NCI-H128 (cell line): ENCODE measurements around the gene GARIN5B.

Source experiments
- DNase-seq: peaks from one replicate; lab custom pipeline; 2025; ENCODE audit not compliant: unreplicated experiment; lab: John Stamatoyannopoulos, UW

GARIN5B gene

DNA sequence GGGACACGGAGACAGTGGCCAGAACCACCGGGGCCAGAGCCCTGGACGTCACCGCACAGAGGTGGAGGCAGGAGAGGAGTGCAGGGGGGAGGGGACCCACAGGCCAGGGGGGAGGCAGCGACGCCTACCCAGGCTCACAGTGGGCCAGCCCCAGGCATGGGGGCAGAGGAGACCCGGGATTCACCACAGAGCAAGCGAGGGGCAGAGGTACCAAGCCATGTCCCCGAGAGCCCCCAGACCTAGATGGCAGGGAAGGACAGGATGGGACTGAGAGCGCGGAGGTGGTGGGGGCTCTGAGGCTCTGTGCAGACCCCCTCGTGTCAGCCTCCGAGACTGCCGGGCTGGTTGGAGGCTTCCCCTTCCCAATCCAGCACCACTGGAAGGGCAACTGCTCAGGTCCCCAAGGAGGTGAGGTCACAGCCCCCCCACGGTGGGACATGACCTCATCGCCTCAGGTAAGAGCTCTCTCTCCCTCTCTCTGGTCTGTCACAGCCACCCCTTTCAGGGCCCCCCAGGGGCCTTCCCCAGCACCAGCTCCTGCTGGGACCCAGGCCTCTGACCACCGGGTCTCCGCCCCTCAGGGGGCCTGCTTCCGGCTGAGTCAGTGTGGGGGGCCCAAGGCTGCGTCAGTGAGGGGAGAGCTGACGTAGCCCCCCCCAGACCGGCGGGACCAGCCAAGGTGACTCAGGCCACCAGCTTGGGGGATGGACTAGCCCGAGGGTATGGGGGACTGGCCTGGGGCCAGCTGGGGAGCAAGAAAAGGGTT is 9.4 kb upstream of the GARIN5B start:
- DNase-seq: no peak

DNA sequence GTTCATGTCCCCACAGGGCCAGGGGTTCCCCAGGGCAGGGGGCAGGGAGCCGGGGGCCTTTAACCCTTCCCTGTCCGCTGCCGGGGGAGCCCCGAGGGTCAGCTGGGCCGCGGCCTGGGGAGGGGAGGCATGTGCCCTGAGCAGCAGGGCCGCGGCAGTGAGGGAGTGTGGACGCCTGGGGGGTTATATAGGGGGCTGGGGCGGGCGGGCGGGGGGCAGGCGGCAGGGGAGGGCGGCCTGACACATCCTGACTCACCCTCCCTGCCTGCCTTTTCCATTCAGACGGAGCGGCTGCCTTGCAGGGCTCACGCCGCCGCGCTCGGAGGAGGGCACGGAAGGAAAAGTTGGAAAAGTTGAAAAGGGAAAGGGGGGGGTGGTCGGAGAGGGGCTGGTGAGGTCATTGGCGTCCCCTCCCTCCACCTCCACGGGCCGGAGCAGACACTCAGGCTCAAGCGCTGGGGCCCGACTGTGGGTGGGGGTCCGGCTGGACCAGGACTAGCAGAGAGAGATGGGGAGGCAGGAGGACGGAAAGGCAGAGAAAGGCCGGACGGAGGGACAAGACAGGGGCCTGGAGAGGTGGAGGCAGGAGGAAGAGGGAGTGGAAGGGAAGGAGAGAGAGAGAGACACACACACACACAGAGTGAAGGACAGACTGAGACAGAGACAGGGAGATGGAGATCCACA is 7.4 kb upstream of the GARIN5B start, which contains the start of gene IL11:
TSS of gene IL11 (minus strand) at position 159 of the 684 bp plus-strand sequence. CDS start at position 6, 153 bp downstream.
- no peak for DNase-seq

GRCh38 chr19:55369653-55370304 is 6.7 kb upstream of the GARIN5B start:
- no peak for DNase-seq

- no peak for DNase-seq
Measured at GRCh38 chr19:55368701-55369563, 5.9 kb upstream of the GARIN5B start.

- DNase-seq: no peak
Measured at GRCh38 chr19:55368106-55368505, 5.0 kb upstream of the GARIN5B start.

GRCh38 chr19:55366790-55367189 is 3.7 kb upstream of the GARIN5B start:
- DNase-seq: no peak

DNA sequence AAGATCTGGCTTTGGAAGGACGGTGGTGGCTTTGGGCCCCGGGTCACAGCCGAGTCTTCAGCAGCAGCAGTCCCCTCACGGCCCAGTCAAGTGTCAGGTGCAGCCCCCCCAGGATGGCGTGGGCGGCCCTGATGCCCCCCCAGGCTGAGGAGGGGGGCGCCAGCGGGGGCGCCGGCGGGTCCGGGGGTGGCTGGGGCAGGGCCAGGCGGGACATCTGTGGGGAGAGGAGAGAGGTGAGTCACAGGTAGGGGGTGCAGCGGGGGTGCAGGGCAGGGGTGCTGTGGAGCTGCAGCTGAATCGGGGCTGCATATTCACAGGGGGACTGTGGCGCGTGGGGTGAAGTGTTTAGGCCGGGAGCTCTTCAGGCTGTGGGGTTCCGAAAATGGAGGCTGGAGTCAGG is 2.9 kb upstream of the GARIN5B start:
- DNase-seq: no peak

DNA sequence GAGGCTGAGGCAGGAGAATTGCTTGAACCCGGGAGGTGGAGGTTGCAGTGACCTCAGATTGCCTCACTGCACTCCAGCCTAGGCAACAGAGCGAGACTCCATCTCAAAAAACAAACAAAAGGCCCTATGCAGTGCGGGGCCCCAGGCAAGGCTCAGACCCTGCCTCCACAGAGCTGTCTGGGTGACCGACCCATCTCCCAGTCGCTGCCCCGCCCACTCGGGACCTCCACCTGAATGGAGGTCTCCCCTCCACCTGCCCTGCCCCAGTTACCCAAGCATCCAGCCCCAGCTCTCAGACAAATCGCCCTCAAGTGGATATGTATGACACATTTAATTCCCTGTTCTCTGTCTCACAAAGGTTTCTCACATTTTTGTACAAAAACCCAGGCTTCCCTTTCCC is 2.2 kb upstream of the GARIN5B start:
- no peak for DNase-seq

DNA sequence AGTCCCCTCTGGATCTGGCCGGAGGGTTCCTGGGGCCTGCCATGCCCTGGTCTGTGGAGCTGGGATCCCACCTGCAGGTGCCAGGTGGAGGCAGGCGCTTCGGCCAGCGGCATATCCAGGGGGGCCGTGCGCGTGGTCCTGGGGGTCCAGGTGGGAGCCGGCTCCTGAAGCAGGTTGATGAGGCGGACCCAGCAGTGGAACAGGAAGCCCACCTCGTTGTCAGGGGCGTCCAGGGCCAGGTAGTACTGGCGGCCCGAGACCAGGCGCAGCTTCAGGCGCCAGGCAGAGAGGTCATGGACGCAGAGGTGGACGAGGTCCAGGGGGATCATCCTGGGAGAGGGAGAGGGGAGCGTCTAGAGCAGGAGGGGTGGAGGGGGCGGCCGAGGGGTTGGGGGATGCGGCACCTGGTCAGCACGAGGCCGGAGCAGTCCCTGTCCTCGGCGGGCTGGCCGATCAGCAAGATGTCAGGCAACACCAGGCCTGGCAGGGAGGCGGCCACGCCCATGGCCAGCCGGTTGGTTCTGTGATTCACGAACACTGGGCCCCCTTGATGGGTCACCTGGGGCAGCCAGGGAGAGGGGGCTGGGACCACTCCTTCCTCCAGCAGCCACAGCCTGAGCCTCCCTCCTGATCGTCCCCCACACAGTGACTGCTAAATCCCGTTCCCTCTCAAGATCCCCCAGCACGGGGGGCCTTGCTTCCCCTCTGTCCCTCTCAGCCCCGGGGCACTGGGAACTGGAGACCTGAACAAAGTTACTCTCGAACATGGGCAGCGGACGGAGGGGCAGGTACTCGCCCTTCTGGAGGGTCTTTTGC is 678 bp downstream of the GARIN5B start:
- DNase-seq: no peak

DNA sequence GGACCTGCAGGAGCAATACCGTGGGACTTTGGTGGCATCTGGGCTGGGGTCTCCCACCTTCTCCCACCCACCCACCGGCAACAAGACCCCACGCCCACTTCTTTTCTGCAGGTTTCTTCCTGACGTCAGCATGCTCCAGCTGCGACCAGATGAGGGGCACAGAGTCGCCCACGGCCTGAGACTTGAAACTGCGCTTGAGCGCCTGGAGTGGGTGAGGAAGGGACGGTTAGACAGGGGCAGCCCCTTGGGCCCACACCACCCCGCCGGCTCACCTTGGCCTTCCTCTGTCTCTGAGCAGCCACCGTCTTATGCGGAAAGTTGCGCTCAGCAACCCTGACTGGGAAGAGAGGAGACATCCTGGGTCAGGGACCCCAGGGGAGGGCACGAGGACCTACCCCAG is 2.2 kb downstream of the GARIN5B start:
- no peak for DNase-seq

DNA sequence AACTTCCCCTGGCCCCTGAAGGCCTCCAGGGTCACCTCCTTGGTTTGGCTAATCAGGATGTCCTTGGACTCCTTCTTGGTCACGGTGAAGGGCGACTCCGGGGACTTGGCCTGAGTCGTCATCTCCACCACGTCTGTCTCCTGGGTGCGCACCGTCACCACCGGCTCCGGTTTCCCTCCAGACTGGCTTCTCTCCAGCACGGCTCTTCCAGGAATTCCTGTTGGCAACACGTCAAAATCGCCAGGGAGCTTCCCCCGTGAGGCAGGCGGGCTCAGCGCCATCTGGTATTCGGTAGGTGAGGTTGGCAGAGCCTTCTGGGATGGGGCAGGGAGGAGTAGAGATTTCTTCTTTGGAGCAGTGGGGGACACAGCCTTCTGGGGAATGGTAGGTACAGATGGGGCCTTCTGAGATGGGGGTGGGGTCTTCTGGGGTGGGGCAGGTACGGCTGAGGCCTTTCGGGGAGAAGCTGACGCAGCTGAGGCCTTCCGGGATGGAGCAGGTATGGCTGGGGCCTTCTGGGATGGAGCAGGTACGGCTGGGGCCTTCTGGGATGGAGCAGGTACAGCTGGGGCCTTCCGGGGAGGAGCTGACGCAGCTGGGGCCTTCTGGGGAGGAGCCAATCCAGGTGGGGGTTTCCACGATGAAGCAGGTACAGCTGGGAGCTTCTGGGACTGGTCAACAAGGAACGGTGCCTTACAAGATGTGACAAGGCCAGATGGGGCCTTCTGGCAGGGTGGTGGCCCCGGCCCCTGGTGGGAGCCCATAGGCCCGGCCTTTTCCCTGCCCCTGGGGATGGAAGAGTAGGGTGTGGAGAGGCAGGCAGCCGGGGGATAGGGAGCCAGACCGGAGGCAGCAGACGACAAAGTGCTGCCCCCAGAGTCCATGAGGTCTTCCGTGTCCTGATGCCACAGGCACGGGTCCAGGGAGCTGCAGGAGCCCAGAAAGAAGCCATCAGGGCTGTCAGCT is 3.8 kb downstream of the GARIN5B start:
- no peak for DNase-seq

GRCh38 chr19:55358493-55358892 is 4.6 kb downstream of the GARIN5B start:
- DNase-seq: no peak

DNA sequence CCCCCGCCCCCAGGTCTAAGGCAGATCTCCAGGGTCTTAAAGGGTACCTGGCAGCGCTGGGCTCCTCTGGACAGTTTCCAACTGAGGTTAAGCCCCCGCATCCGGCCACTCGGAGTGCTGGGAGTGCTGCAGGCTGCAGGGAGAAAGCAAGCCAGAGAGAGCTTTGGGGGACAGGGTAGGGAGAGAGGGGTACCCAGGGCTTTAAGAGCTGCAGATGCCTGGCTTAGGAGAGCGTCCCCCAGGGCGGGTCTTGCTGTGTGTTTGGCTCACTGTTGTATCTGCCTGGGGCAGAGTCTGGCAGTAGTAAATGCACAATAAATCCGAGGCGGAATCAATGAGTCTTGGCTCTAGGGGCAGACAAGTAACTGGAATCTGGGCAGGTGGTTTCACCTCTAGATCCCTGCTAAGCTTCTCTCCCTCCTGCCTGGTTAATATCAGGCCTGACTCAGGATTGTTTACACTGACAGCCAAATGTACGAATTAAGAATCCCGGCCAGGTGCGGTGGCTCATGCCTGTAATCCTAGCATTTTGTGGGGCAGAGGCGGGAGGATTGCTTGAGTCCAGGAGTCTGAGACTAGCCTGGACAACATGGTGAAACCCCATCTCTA is 7.7 kb downstream of the GARIN5B start:
- no peak for DNase-seq

GRCh38 chr19:55354698-55355212 is 8.3 kb downstream of the GARIN5B start, which contains the start of gene COX6B2:
Gene COX6B2, minus strand, starts transcription at chr19:55354719. Its CDS starts 198 bp downstream, at chr19:55354521.
- no peak for DNase-seq

DNA sequence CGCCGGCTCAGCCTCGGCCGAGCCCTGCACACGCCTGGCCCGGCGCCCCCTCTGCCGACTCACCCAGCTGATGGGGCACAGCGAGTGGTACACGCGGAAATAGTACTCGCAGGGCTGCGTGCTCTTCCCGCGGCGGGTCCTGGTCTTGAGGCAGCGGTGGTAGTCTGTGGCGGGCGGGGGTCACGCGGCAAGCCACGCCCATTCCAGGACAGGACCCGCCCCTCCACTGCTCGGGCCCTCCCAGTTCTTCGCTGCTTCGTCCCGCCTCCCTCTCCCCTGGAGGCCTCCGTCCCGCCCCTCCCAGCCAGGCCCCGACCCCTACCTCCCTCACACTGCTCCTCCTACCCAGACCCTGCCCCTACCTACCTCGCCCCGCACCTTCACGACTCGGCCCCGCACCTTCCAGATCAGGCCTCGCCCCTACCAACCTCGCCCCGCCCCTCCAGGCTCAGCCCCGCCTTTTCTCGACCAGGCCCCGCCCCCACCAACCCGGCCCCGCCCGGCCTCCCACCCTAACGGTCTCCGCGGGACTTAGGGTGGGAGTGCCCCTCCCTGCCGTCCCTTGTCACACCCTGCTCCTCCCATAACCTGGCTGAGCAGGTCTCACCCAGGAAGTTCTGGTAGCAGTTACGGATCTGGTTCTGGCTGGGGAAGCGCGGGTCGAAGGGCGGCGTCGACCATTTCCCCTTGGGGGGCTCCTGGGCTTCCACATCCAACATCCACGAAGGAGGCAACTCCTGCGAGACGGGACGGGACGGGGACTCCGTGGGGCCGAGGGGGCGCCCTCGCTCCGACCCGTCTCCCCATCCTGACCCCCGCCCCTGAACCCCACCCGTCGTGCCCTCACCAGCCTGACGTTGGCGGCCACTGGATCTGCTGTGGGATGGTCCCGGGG is 9.0 kb downstream of the GARIN5B start:
- DNase-seq: no peak

DNA sequence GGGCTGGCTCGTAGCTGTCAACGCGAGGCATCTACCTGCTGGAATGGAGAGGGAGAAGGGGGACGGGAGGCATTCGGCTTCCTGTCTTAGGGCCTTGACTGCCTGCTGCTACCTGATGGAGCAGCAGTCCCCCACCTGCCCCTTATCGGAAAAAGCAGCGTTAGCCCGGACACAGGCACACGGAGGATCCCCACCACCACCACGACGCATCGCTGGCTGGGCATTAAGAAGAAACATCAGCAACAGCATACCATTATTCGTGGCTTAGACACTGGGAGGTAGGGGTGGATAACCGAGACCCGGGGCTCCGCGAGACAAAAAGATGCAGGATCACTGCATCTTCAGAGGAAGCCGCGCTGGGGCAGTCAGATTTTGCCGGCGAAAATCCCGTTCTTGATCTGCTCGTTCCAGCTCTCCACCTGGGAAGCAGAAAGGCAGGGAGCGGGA is 9.7 kb downstream of the GARIN5B start:
- DNase-seq: no peak

DNA sequence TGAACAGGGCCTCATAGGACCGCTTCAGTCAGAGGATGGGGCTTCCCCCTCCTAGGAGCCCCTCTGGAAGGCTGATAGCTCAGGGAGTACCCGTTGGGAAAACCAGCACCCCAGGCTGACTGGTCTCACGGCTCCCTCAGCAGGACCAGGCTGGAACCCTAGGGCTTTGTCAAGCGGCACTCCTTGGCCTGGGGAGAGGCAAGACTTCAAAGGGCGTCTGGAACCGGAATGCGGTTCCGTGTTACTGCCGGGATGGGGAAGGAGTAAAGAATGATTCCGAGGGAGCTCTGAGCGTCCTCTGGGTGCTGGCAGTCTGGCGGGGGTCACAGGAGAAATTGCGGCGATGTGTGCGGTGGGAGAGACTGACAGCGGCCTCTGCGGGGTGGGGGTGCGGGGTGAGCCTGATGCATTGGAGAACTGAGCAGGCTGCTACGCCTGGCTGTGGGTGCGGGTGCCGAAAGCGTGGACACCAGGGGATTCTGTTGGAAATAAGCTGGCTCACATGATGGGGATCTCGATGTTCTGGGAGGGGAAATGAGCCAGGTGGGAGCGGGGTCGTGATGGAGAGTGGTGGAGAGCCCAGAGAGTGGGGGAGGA is 10.4 kb downstream of the GARIN5B start:
- DNase-seq: no peak
